CD4-positive, alpha-beta T cell treated with Interferon alpha-2 for 1 hour (primary cell): Measurements from ENCODE around the gene PRPF6.

ENCODE experiments used
- DNase-seq, 2 donors: peaks; one replicate each; pipeline ENCODE4 v3.0.0-alpha.2; 2020 to 2022

PRPF6 gene

GRCh38 chr20:64038224-64038564 is 57.3 kb downstream of the PRPF6 start:
- DNase-seq, result no peak

- peak; percentile 68 to 81 for DNase-seq
These were observed 57.8 kb downstream of the PRPF6 start for GRCh38 chr20:64038565-64039292.

GRCh38 chr20:64039293-64040160 is 58.6 kb downstream of the PRPF6 start:
- no peak for DNase-seq

- DNase-seq, result no peak
These were observed 59.5 kb downstream of the PRPF6 start for GRCh38 chr20:64040231-64041039.

- no peak for DNase-seq
These were observed 60.3 kb downstream of the PRPF6 start for GRCh38 chr20:64041040-64041780.

GRCh38 chr20:64041781-64042053 is 60.8 kb downstream of the PRPF6 start:
- DNase-seq, result no peak

- DNase-seq, result no peak
These were observed 61.3 kb downstream of the PRPF6 start for GRCh38 chr20:64042054-64042781.

- no peak for DNase-seq
These were observed 62.8 kb downstream of the PRPF6 start for GRCh38 chr20:64043768-64044167.

- no peak for DNase-seq
These were observed 63.7 kb downstream of the PRPF6 start for GRCh38 chr20:64044484-64045247.

GRCh38 chr20:64045346-64046011 is 64.5 kb downstream of the PRPF6 start:
- no peak for DNase-seq

GRCh38 chr20:64047046-64047389 is 66.1 kb downstream of the PRPF6 start:
- DNase-seq, result no peak

- no peak for DNase-seq
These were observed 67.1 kb downstream of the PRPF6 start for GRCh38 chr20:64047968-64048401.

GRCh38 chr20:64048402-64049044 is 67.6 kb downstream of the PRPF6 start:
- no peak for DNase-seq

GRCh38 chr20:64049060-64049877 is 68.3 kb downstream of the PRPF6 start, which contains the start of gene SOX18:
Gene SOX18 (minus strand): TSS chr20:64049639. CDS start chr20:64049516, 123 bp downstream.
- DNase-seq, result peak in 1 of 2 donors; percentile 37

- DNase-seq, result no peak
These were observed 68.9 kb downstream of the PRPF6 start for GRCh38 chr20:64049878-64050260.

- no peak for DNase-seq
These were observed 69.5 kb downstream of the PRPF6 start for GRCh38 chr20:64050261-64051032.

GRCh38 chr20:64051033-64051452 is 70.1 kb downstream of the PRPF6 start:
- DNase-seq, result no peak

GRCh38 chr20:64051561-64052325 is 70.8 kb downstream of the PRPF6 start:
- no peak for DNase-seq
